Pancreas (tissue), 10 donors: ENCODE data around the gene NINJ1. TPM values are rescaled to one million over a fixed set of nuclear protein-coding genes. Genes with fewer than 3 reads are reported as not detected.

ENCODE experiments used
- ATAC-seq, 4 donors: fragments of 200-7000 bp; cut with Tn5 transposase; one replicate each; pipeline versions ENCODE4 v1.8.0 to v1.9.1; 2020; ENCODE audit warnings: mild to moderate bottlenecking in 4 of 4, moderate library complexity in 4 of 4
- DNase-seq, 6 donors: peaks; one replicate each; pipeline ENCODE4 v3.0.0-alpha.2; 2020
- FAIRE-seq: peaks from 2 replicates; lab custom pipeline; 2012; peaks lifted over from hg19 to GRCh38; lab: Jason Lieb, UNC
- H3K27ac ChIP-seq, 4 donors: fragments of 200-600 bp; sonication (generic); 1 replicate in 3 of 4; 2 replicates in 1 of 4; pipeline versions ENCODE4 v1.5.0 to v1.8.0; 2020
- H3K27me3 ChIP-seq, 4 donors: fragments of 200-600 bp; one replicate each; pipeline ENCODE4 v1.8.0; 2021
- H3K36me3 ChIP-seq, 3 donors: fragments of 200-600 bp; sonication (generic) in 1 of 3; one replicate each; pipeline versions ENCODE4 v1.5.0 to v1.8.0; 2020 to 2021
- H3K4me1 ChIP-seq, 3 donors: fragments of 200-600 bp; one replicate each; pipeline ENCODE4 v1.8.0; 2021
- H3K4me3 ChIP-seq, 4 donors: fragments of 200-600 bp; sonication (generic) in 2 of 4; one replicate each; pipeline versions ENCODE4 v1.5.0 to v1.8.0; 2020 to 2021
- H3K9me3 ChIP-seq, 4 donors: fragments of 200-600 bp; one replicate each; pipeline ENCODE4 v1.8.0; 2021
- WGBS, 2 donors: extraction: QIAGEN DNeasy Blood & Tissue Kit; methylation state at CpG; one replicate each; pipeline ENCODE4 v1.1.7; 2013; 5-methylcytosine and 5-hydroxymethylcytosine counted together
- intact Hi-C, 3 donors: fragments of 100-400 bp; cut with DNase I; formaldehyde crosslinking; loops; one replicate each; pipeline versions ENCODE4 v1.11.1 to v1.14.2; 2022
- polyA plus RNA-seq, 2 donors: library from polyadenylated mRNA; stranded (reverse); fragments of 200-250 nt; gene quantifications; one replicate each; pipeline ENCODE4 v1.2.3, GENCODE V29; 2013
- total RNA-seq, 6 donors: library from RNA; stranded (reverse); fragmentation: NEBNext Ultra II Directional in 4 of 6; extraction: Animal tissue kit (Norgen Biotek cat#: 25700) in 4 of 6; gene quantifications; one replicate each; pipeline versions ENCODE4 v1.2.1 to v1.2.4, GENCODE V29; 2021 to 2023
- TF ChIP-seq, protein P1 (sequence below), 4 donors: fragments of 200-600 bp; sonication (generic) in 3 of 4; IDR thresholded peaks; one replicate each; pipeline versions ENCODE4 v1.5.0 to v1.8.0; 2021; ENCODE audit warnings: antibody characterized with exemption in 4 of 4
- donor health status: healthy with polysubstance abuse.
- donor health status: DM: no; HTN: no; CAD: no; lungs with moderate emphysema.
- donor health status: DM: no; HTN: no; CAD: no.
- donor health status: control.
- donor health status: control.
- donor health status: Bipolar disorder and iron deficiency.
- donor health status: DM: yes; HTN: yes; CAD: no.
- donor health status: DM: no; HTN: no; CAD: no.
- donor health status: DM: no; HTN: no; CAD: no.
- donor health status: DM: yes; HTN: yes; CAD: no.

Gene NINJ1
- total and polyA plus RNA-seq, 8 donors, result 15.6 to 33.2 (median 21.3) TPM

DNA sequence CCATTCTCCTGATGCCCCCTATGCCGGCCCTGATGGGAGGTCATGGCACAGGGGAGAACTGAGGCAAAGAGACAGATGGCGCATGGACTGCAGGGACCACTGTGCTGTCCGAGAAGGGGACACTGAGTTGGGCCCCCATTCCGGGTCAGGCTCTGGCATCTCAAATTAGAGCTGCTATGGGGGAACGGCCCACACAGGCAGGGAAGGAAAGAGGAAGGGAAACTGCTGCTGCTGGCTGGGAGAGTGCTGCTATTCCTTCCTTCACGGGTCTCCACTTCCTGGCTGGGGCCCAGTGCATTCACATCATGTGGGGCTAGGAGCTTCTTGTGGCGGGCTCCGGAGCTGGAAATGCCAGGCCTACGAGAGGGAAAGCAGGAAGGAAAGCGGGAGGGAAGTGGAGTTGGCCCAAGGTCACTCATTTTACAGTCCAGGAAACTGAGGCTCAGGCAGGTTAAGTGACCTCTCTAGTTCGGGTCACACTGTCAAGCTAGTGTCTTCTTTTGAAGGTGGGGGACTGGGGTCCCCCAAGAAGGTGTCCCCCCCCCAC, 39.3 kb downstream of the NINJ1 start:
- H3K4me3 ChIP-seq, result peak overlapping the region; percentile 20 to 50 (median 33)
- TF ChIP-seq, protein P1, sequence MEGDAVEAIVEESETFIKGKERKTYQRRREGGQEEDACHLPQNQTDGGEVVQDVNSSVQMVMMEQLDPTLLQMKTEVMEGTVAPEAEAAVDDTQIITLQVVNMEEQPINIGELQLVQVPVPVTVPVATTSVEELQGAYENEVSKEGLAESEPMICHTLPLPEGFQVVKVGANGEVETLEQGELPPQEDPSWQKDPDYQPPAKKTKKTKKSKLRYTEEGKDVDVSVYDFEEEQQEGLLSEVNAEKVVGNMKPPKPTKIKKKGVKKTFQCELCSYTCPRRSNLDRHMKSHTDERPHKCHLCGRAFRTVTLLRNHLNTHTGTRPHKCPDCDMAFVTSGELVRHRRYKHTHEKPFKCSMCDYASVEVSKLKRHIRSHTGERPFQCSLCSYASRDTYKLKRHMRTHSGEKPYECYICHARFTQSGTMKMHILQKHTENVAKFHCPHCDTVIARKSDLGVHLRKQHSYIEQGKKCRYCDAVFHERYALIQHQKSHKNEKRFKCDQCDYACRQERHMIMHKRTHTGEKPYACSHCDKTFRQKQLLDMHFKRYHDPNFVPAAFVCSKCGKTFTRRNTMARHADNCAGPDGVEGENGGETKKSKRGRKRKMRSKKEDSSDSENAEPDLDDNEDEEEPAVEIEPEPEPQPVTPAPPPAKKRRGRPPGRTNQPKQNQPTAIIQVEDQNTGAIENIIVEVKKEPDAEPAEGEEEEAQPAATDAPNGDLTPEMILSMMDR (IDR thresholded peaks at IDR 0.05), result no peak
- FAIRE-seq, result no peak
- no peaks in the 10 kb centered on the region for H3K36me3 ChIP-seq
- intact Hi-C loops, result no loop called here
- no peaks in the 10 kb centered on the region for H3K9me3 ChIP-seq
- H3K27ac ChIP-seq, result peak overlapping the region; percentile 72 to 88 (median 85)
- DNase-seq, result peak in 5 of 6 donors; percentile 51 to 69 (median 62)
- no peak for ATAC-seq
- no peaks in the 10 kb centered on the region for H3K27me3 ChIP-seq
- H3K4me1 ChIP-seq, result peaks cover 0 to 25% (median 8%) of the 10 kb centered on the region in 3 donors
- WGBS, 2 donors, result 67 to 76% methylated on average over 10 to 11 of the region's 11 CpGs

- 67 to 74% methylated on average over 7 of the region's 7 CpGs for WGBS, 2 donors
- H3K4me1 ChIP-seq, result peaks cover 0 to 23% (median 8%) of the 10 kb centered on the region in 3 donors
Observed at GRCh38 chr9:93093877-93094657, 40.0 kb downstream of the NINJ1 start.

DNA sequence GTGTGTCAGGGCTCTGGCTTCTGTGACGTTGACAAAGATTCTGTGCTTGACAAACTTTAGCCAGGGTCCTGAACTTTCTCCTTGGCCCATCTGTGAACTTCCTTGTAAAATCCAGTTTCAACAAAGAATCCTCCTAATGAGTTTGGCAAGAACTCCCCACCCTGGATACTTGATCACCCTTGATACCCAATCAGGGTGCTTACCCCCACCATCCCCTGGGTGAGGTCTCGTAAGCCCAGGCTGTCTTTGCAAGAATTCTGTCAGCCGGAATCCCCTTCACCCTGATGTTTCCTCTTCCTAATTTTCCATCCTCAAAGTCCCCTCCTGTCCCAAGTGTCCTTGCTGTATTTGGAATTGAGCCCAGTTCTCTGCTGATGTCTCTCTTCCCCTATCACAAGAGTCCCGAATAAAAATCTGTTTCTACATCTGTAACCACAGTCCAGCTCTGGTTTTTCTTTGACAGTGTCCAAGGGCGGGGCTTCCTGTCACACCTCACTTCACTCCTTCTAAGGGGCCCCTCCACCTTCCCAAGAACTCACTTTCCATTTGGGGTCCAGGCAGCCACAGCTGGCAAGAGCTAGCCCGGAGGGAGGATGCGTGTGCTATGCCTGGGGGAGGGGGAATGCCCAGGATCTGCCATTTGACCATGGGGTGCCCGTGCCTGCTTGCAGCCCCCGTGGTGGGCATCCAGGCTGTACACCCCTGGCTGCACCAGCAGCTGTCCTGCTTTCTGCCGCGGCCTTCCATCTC, 40.7 kb downstream of the NINJ1 start:
- FAIRE-seq, result no peak
- 57 to 62% methylated on average over 11 of the region's 11 CpGs for WGBS, 2 donors
- intact Hi-C loops, result no loop called here
- peaks cover 0 to 17% (median 7%) of the 10 kb centered on the region in 3 donors for H3K4me1 ChIP-seq
- no peaks in the 10 kb centered on the region for H3K9me3 ChIP-seq
- H3K36me3 ChIP-seq, result no peaks in the 10 kb centered on the region
- no peaks in the 10 kb centered on the region for H3K27me3 ChIP-seq
- no peak overlapping the region for H3K27ac ChIP-seq
- TF ChIP-seq, protein P1 (IDR thresholded peaks at IDR 0.05), result no peak
- no peak overlapping the region for H3K4me3 ChIP-seq
- DNase-seq, result peak in 2 of 6 donors; percentile 41 to 44
- ATAC-seq, result no peak

More at GRCh38 chr9:93093877-93094657, 40.0 kb downstream of the NINJ1 start:
- DNase-seq, result peak in 2 of 6 donors; percentile 53 to 54
- no peak for ATAC-seq
- H3K4me3 ChIP-seq, result no peak overlapping the region
- intact Hi-C loops, result no loop called here
- no peaks in the 10 kb centered on the region for H3K27me3 ChIP-seq
- H3K36me3 ChIP-seq, result no peaks in the 10 kb centered on the region
- no peak for FAIRE-seq
- peak overlapping the region; percentile 72 to 88 (median 85) for H3K27ac ChIP-seq
- TF ChIP-seq, protein P1 (IDR thresholded peaks at IDR 0.05), result no peak
- H3K9me3 ChIP-seq, result no peaks in the 10 kb centered on the region

DNA sequence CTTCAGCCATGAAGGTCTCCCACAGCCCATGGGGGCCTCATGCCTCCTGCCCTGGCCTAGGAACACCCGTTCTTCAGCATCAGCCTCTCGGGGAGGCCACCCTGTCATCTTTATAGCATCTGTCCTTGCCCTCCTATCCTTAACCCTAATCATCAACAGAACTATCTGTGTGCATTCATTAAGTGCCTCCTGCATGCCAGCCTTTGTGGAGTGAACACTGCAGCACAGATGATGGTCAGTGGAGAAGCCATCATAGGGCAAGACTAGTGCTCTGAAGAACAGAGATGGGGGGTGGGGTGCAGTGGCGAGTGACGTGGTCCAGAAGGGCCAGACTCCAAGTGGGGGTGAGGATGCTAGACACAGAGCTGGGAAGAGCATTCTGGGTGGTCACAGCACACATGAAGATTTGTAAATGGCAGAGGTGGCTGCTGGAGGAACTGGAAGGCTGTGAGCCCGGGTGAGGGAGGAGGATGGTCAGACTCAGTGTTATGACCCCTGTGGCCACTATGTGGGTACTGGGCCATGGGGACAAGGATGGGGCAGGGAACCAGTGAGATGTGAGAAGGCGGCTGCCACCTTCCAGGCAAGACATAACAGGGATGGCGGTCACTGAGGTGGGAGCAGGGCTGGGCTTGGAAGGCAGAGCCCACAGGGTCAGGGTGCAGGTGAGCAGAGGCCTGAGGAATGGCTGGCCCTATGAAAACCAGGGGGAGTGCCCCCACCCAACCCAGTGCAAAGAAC, 41.6 kb downstream of the NINJ1 start:
- peak in 1 of 6 donors; percentile 39 for DNase-seq
- H3K9me3 ChIP-seq, result no peaks in the 10 kb centered on the region
- TF ChIP-seq, protein P1 (IDR thresholded peaks at IDR 0.05), result no peak
- H3K36me3 ChIP-seq, result no peaks in the 10 kb centered on the region
- no peak overlapping the region for H3K27ac ChIP-seq
- FAIRE-seq, result no peak
- intact Hi-C loops, result no loop called here
- H3K4me1 ChIP-seq, result peaks cover 0 to 8% (median 0%) of the 10 kb centered on the region in 3 donors
- 66 to 70% methylated on average over 7 of the region's 7 CpGs for WGBS, 2 donors
- no peak overlapping the region for H3K4me3 ChIP-seq
- ATAC-seq, result no peak
- H3K27me3 ChIP-seq, result no peaks in the 10 kb centered on the region
